ENCODE measurements around the gene ACVR2A.

DNA sequence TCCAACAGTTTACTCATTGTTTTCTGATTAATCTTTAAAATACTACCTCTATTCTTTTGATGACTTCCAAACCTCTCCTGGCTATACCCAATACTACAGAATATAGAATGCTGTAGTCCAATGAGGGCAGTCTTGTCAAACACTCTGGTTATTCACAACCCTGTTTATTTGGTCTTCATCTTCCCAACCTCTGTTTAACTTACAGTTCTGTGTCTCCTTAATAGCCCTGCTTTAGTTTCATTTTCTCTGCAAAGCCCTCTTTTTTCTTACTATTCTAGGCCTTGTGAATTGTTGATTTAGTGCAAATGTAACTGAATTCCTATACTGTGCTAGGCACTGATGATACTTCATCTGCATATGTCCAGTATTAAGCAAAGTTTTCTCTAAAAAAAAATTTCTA lies 40.0 kb downstream of the ACVR2A start:
- TF ChIP-seq, protein P1, sequence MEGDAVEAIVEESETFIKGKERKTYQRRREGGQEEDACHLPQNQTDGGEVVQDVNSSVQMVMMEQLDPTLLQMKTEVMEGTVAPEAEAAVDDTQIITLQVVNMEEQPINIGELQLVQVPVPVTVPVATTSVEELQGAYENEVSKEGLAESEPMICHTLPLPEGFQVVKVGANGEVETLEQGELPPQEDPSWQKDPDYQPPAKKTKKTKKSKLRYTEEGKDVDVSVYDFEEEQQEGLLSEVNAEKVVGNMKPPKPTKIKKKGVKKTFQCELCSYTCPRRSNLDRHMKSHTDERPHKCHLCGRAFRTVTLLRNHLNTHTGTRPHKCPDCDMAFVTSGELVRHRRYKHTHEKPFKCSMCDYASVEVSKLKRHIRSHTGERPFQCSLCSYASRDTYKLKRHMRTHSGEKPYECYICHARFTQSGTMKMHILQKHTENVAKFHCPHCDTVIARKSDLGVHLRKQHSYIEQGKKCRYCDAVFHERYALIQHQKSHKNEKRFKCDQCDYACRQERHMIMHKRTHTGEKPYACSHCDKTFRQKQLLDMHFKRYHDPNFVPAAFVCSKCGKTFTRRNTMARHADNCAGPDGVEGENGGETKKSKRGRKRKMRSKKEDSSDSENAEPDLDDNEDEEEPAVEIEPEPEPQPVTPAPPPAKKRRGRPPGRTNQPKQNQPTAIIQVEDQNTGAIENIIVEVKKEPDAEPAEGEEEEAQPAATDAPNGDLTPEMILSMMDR (optimal IDR thresholded peaks at IDR 0.05 in 1 of 3, IDR thresholded peaks at IDR 0.05 in 1 of 3, conservative IDR thresholded peaks at IDR 0.05 in 1 of 3; ENCODE audit: extremely low read depth in 1 of 3, insufficient read depth in 2 of 3, low read length in 3 of 3), result no peak
- TF ChIP-seq EZH2 (IDR thresholded peaks at IDR 0.05; ENCODE audit: low read length), result no peak
